Panc1 (cell line): Measurements from ENCODE around the gene NR5A2. TPM values are rescaled to one million over a fixed set of nuclear protein-coding genes. Genes with fewer than 3 reads are reported as not detected.

Source experiments
- ATAC-seq: fragments of 200-7000 bp; cut with Tn5 transposase; 2 replicates; pipeline ENCODE4 v1.9.1; 2020; ENCODE audit warnings: mild to moderate bottlenecking, moderate library complexity
- BruUV-seq: library from RNA; stranded (reverse); fragments of 400-500 nt; replicated peaks from 2 replicates; lab custom pipeline; 2021; lab: Mats Ljungman, UMichigan
- CTCF ChIA-PET: fragments of 300-600 bp; sonication (Branson Sonifier 250); formaldehyde crosslinking; loops from one replicate; lab custom pipeline; 2022; ENCODE audit warnings: antibody characterized with exemption; lab: Charles Lee
- POLR2A ChIA-PET: fragments of 300-600 bp; sonication (Branson Sonifier 250); formaldehyde crosslinking; loops from one replicate; lab custom pipeline; 2022; ENCODE audit warnings: antibody characterized with exemption; lab: Charles Lee
- DNase-seq: peaks from one replicate; pipeline ENCODE4 v3.0.0-alpha.2; 2010; ENCODE audit warnings: low read depth, low spot score
- H3K27ac ChIP-seq: 2 replicates; pipeline ENCODE4 v1.5.1; 2011; ENCODE audit warnings: mild to moderate bottlenecking, low read length, inconsistent platforms
- H3K27me3 ChIP-seq: fragments of 200-500 bp; sonication (Bioruptor generic); 2 replicates; pipeline ENCODE4 v1.6.0; 2014; ENCODE audit warnings: low read length, inconsistent platforms; ENCODE audit not compliant: control insufficient read depth, insufficient read depth
- H3K36me3 ChIP-seq: fragments of 200-500 bp; sonication (Bioruptor generic); 2 replicates; pipeline ENCODE4 v1.5.1; 2014; ENCODE audit warnings: inconsistent platforms, mild to moderate bottlenecking, low read length, moderate library complexity; ENCODE audit not compliant: control insufficient read depth, insufficient read depth
- H3K4me1 ChIP-seq: 2 replicates; pipeline ENCODE4 v1.5.1; 2011; ENCODE audit warnings: inconsistent platforms, mild to moderate bottlenecking, low read length, moderate library complexity; ENCODE audit not compliant: control insufficient read depth, insufficient read depth
- H3K4me3 ChIP-seq, 2 experiments: 2 replicates each; pipeline ENCODE4 v1.5.1; 2011 to 2012; ENCODE audit warnings: low read depth in 2 of 2, low read length in 2 of 2, mild to moderate bottlenecking in 2 of 2, inconsistent platforms in 1 of 2, moderate library complexity in 1 of 2
- H3K9me3 ChIP-seq: fragments of 200-500 bp; sonication (Bioruptor generic); 2 replicates; pipeline ENCODE4 v1.5.1; 2014; ENCODE audit warnings: low read depth, mild to moderate bottlenecking, inconsistent platforms, low read length, moderate library complexity; ENCODE audit not compliant: control insufficient read depth, insufficient read depth
- CTCF ChIP-seq: fragments of 450-650 bp; IDR thresholded peaks from 2 replicates; pipeline ENCODE4 v1.5.1; 2017; ENCODE audit warnings: mild to moderate bottlenecking
- POLR2AphosphoS5 ChIP-seq: IDR thresholded peaks from 2 replicates; pipeline ENCODE4 v1.6.1; 2012; ENCODE audit warnings: mild to moderate bottlenecking, low read depth, low read length, moderate library complexity
- REST ChIP-seq, 2 experiments: IDR thresholded peaks; 2 replicates each; pipeline ENCODE4 v1.6.1; 2011 to 2012; ENCODE audit warnings: low read depth in 2 of 2, control low read depth in 1 of 2, low read length in 1 of 2, mild to moderate bottlenecking in 1 of 2, moderate library complexity in 1 of 2; ENCODE audit not compliant: insufficient read depth in 1 of 2
- SIN3A ChIP-seq: IDR thresholded peaks from 2 replicates; pipeline ENCODE4 v1.6.1; 2012; ENCODE audit warnings: low read depth, mild to moderate bottlenecking, low read length, moderate library complexity, borderline replicate concordance; ENCODE audit not compliant: insufficient read depth
- TCF7L2 ChIP-seq: IDR thresholded peaks from 2 replicates; pipeline ENCODE4 v1.6.1; 2011; ENCODE audit warnings: mild to moderate bottlenecking, low read depth, low read length, inconsistent platforms
- in situ Hi-C: cut with HindIII; loops from 2 replicates; pipeline ENCODE4 v1.10.0; 2016; ENCODE audit warnings: low sequenced_read_pairs, low pct_unique_long_range_greater_than_20kb
- intact Hi-C: fragments of 100-400 bp; cut with micrococcal nuclease; formaldehyde crosslinking; loops from one replicate; pipeline ENCODE4 v1.10.0; 2022; ENCODE audit not compliant: unreplicated experiment
- total RNA-seq: library from RNA; stranded (reverse); gene quantifications from one replicate; pipeline ENCODE4 v1.2.1, GENCODE V29; 2021; ENCODE audit not compliant: unreplicated experiment

Gene NR5A2
- total RNA-seq, 1 experiment from 2014 or later: 4.3 TPM

GRCh38 chr1:200223613-200224012 is 196.1 kb downstream of the NR5A2 start:
- Histone ChIP-seq H3K4me3 (no peak overlapping the region), H3K27me3 (no peaks in the 10 kb centered on the region), H3K4me1 (no peaks in the 10 kb centered on the region), H3K36me3 (no peaks in the 10 kb centered on the region), H3K27ac (no peak overlapping the region), H3K9me3 (no peaks in the 10 kb centered on the region)
- no TSS peak for BruUV-seq
- CTCF ChIA-PET: no interaction called here
- DNase-seq: no peak
- POLR2A ChIA-PET: interaction anchor here (0.6 kb wide), 1 partner anchor 188 kb away, joined by 3 read pairs; no protein-coding TSS in a partner anchor
- no peak for ATAC-seq
- in situ Hi-C loops (no loop called here), intact Hi-C loops (no loop called here)
- TF ChIP-seq TCF7L2 (no peak), SIN3A (no peak), REST (IDR thresholded peaks at IDR 0.05; ENCODE audit: insufficient read depth in 1 of 2, low read depth in 2 of 2, low read length in 1 of 2) (no peak), CTCF (no peak)

GRCh38 chr1:200224315-200224714 is 196.8 kb downstream of the NR5A2 start:
- ChIA-PET POLR2A (no interaction called here), CTCF (no interaction called here)
- H3K9me3 ChIP-seq: no peaks in the 10 kb centered on the region
- intact Hi-C loops: no loop called here
- H3K27ac ChIP-seq: no peak overlapping the region
- no TSS peak for BruUV-seq
- H3K36me3 ChIP-seq: no peaks in the 10 kb centered on the region
- ATAC-seq (no peak), DNase-seq (no peak)
- H3K4me3 ChIP-seq: no peak overlapping the region
- H3K4me1 ChIP-seq: no peaks in the 10 kb centered on the region
- in situ Hi-C loops: no loop called here
- H3K27me3 ChIP-seq: no peaks in the 10 kb centered on the region
- no peak for TF ChIP-seq TCF7L2
- TF ChIP-seq CTCF: no peak
- TF ChIP-seq SIN3A: no peak
- no peak for TF ChIP-seq REST (IDR thresholded peaks at IDR 0.05; ENCODE audit: insufficient read depth in 1 of 2, low read depth in 2 of 2, low read length in 1 of 2)
- no peak for TF ChIP-seq POLR2AphosphoS5
